ENCODE data around the gene ABLIM2. TPM values are rescaled to one million over a fixed set of nuclear protein-coding genes. Genes with fewer than 3 reads are reported as not detected.

ABLIM2 gene
- total RNA-seq, 2 donors from 2014 or later, result 2.6 to 7.3 TPM

- WGBS, result 94% methylated on average over 11 of the region's 11 CpGs
- no peak for TF ChIP-seq POLR2AphosphoS5 (IDR thresholded peaks at IDR 0.05)
- TF ChIP-seq, protein P1, sequence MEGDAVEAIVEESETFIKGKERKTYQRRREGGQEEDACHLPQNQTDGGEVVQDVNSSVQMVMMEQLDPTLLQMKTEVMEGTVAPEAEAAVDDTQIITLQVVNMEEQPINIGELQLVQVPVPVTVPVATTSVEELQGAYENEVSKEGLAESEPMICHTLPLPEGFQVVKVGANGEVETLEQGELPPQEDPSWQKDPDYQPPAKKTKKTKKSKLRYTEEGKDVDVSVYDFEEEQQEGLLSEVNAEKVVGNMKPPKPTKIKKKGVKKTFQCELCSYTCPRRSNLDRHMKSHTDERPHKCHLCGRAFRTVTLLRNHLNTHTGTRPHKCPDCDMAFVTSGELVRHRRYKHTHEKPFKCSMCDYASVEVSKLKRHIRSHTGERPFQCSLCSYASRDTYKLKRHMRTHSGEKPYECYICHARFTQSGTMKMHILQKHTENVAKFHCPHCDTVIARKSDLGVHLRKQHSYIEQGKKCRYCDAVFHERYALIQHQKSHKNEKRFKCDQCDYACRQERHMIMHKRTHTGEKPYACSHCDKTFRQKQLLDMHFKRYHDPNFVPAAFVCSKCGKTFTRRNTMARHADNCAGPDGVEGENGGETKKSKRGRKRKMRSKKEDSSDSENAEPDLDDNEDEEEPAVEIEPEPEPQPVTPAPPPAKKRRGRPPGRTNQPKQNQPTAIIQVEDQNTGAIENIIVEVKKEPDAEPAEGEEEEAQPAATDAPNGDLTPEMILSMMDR (IDR thresholded peaks at IDR 0.05), result no peak
- no peak for TF ChIP-seq POLR2A (IDR thresholded peaks at IDR 0.05)
- no peak overlapping the region for H3K27ac ChIP-seq
- DNase-seq (ENCODE audit: low spot score), result no peak
- no peaks in the 10 kb centered on the region for H3K4me1 ChIP-seq (replicated peaks)
- H3K27me3 ChIP-seq (replicated peaks; ENCODE audit: insufficient read depth), result no peaks in the 10 kb centered on the region
- intact Hi-C loops (cut with DNase I), result no loop called here
- no peaks in the 10 kb centered on the region for H3K9me3 ChIP-seq
- H3K4me3 ChIP-seq, result no peak overlapping the region
- no peaks in the 10 kb centered on the region for H3K36me3 ChIP-seq
Observed at GRCh38 chr4:8078109-8078494, 80.5 kb downstream of the ABLIM2 start.

GRCh38 chr4:8077181-8078108, 81.2 kb downstream of the ABLIM2 start:
- H3K27ac ChIP-seq, result no peak overlapping the region
- DNase-seq (ENCODE audit: low spot score), result no peak
- no peak overlapping the region for H3K4me3 ChIP-seq
- no peaks in the 10 kb centered on the region for H3K9me3 ChIP-seq
- TF ChIP-seq POLR2AphosphoS5 (IDR thresholded peaks at IDR 0.05), result no peak
- no peak for TF ChIP-seq POLR2A (IDR thresholded peaks at IDR 0.05)
- TF ChIP-seq, protein P1 (IDR thresholded peaks at IDR 0.05), result no peak
- H3K4me1 ChIP-seq (replicated peaks), result no peaks in the 10 kb centered on the region
- H3K27me3 ChIP-seq (replicated peaks; ENCODE audit: insufficient read depth), result no peaks in the 10 kb centered on the region
- H3K36me3 ChIP-seq, result no peaks in the 10 kb centered on the region
- WGBS, result 88% methylated on average over 21 of the region's 23 CpGs
- intact Hi-C loops (cut with DNase I), result no loop called here

GRCh38 chr4:8076023-8076422, 82.6 kb downstream of the ABLIM2 start:
- H3K4me3 ChIP-seq, result no peak overlapping the region
- peaks cover 4% of the 10 kb centered on the region for H3K27me3 ChIP-seq (replicated peaks; ENCODE audit: insufficient read depth)
- intact Hi-C loops (cut with DNase I), result no loop called here
- no peaks in the 10 kb centered on the region for H3K4me1 ChIP-seq (replicated peaks)
- no peaks in the 10 kb centered on the region for H3K9me3 ChIP-seq
- H3K27ac ChIP-seq, result no peak overlapping the region
- TF ChIP-seq POLR2A (IDR thresholded peaks at IDR 0.05) (no peak), POLR2AphosphoS5 (IDR thresholded peaks at IDR 0.05) (no peak)
- TF ChIP-seq, protein P1 (IDR thresholded peaks at IDR 0.05), result no peak
- 35% methylated on average over 7 of the region's 7 CpGs for WGBS
- no peak for DNase-seq (ENCODE audit: low spot score)
- H3K36me3 ChIP-seq, result no peaks in the 10 kb centered on the region

- no peak for TF ChIP-seq POLR2AphosphoS5 (IDR thresholded peaks at IDR 0.05)
- TF ChIP-seq, protein P1 (IDR thresholded peaks at IDR 0.05), result no peak
- Histone ChIP-seq H3K27me3 (replicated peaks; ENCODE audit: insufficient read depth) (peaks cover 4% of the 10 kb centered on the region), H3K27ac (no peak overlapping the region), H3K4me1 (replicated peaks) (no peaks in the 10 kb centered on the region), H3K9me3 (no peaks in the 10 kb centered on the region), H3K4me3 (no peak overlapping the region), H3K36me3 (no peaks in the 10 kb centered on the region)
- WGBS, result 82% methylated on average over 17 of the region's 17 CpGs
- intact Hi-C loops (cut with DNase I), result no loop called here
- DNase-seq (ENCODE audit: low spot score), result no peak
Observed at GRCh38 chr4:8073206-8073863, 85.3 kb downstream of the ABLIM2 start.
